SU-DHL-6 (cell line): Measurements from ENCODE around the gene MSX1.

Experiments
- CTCF ChIP-seq: fragments of 200-600 bp; sonication (generic); IDR thresholded peaks from one replicate; pipeline ENCODE4 v1.5.1; 2017; ENCODE audit warnings: antibody characterized with exemption, mild to moderate bottlenecking, low read length, moderate library complexity; ENCODE audit not compliant: insufficient read depth, poor library complexity, severe bottlenecking
- EZH2phosphoT487 ChIP-seq: fragments of 200-600 bp; sonication (generic), shearing (Covaris generic); conservative IDR thresholded peaks from 2 replicates; pipeline ENCODE4 v1.6.1; 2018; ENCODE audit warnings: mild to moderate bottlenecking, antibody characterized with exemption, low read length, moderate library complexity, mixed read lengths

GRCh38 chr4:4856071-4857000 is 3.1 kb upstream of the MSX1 start:
- TF ChIP-seq CTCF, result no peak
- TF ChIP-seq EZH2phosphoT487, result no peak
